OCI-LY3 (cell line): ENCODE results near the gene PBRM1.

Experiments used
- EZH2phosphoT487 ChIP-seq: fragments of 200-600 bp; shearing (Covaris generic); IDR thresholded peaks from 2 replicates; pipeline ENCODE4 v1.6.1; 2018; ENCODE audit warnings: antibody characterized with exemption, mixed run types, low read depth
- TF ChIP-seq, protein P1 (sequence below): fragments of 200-600, 300-600 bp; sonication (generic); IDR thresholded peaks from 2 replicates; pipeline ENCODE4 v1.5.1; 2014; ENCODE audit warnings: antibody characterized with exemption, low read length, low read depth

DNA sequence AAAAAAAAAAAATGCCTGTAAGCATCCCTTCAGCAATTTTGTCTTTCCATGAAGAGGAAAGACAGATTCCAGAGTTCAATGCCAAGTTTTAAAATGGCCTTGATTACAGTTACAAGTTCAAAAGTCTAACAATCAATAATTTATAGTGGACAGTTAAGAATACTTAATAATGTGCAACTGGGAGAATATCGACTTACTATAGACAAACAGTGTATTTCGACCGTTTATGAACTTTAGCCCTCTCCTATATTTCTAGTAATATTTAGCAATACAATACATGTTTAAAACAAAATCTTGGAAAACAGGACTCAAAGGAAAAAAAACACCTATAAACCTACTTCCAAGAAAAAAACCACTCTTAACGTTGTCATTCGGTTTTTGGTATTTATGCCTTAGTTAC is 1.5 kb downstream of the PBRM1 start:
- TF ChIP-seq, protein P1, sequence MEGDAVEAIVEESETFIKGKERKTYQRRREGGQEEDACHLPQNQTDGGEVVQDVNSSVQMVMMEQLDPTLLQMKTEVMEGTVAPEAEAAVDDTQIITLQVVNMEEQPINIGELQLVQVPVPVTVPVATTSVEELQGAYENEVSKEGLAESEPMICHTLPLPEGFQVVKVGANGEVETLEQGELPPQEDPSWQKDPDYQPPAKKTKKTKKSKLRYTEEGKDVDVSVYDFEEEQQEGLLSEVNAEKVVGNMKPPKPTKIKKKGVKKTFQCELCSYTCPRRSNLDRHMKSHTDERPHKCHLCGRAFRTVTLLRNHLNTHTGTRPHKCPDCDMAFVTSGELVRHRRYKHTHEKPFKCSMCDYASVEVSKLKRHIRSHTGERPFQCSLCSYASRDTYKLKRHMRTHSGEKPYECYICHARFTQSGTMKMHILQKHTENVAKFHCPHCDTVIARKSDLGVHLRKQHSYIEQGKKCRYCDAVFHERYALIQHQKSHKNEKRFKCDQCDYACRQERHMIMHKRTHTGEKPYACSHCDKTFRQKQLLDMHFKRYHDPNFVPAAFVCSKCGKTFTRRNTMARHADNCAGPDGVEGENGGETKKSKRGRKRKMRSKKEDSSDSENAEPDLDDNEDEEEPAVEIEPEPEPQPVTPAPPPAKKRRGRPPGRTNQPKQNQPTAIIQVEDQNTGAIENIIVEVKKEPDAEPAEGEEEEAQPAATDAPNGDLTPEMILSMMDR: no peak
- TF ChIP-seq EZH2phosphoT487: no peak
